Spleen (tissue), 11 donors: Measurements from ENCODE around the gene IL10. TPM values are rescaled to one million over a fixed set of nuclear protein-coding genes. Genes with fewer than 3 reads are reported as not detected.

ENCODE experiments used
- DNase-seq: peaks from one replicate; pipeline ENCODE4 v3.0.0-alpha.2; 2020
- H3K27ac ChIP-seq, 8 donors: fragments of 200-600 bp; sonication (generic) in 7 of 8; 1 replicate in 4 of 8; 2 replicates in 4 of 8; pipeline versions ENCODE4 v1.5.0 to v1.8.0; 2016 to 2021; ENCODE audit warnings: inconsistent platforms in 4 of 8, mild to moderate bottlenecking in 4 of 8, moderate library complexity in 1 of 8
- H3K27me3 ChIP-seq, 7 donors: fragments of 200-600 bp; sonication (generic) in 6 of 7; replicated peaks in 1 of 7; 1 replicate in 4 of 7; 2 replicates in 3 of 7; pipeline versions ENCODE4 v1.5.0 to v1.8.0; 2016 to 2021; ENCODE audit warnings: inconsistent platforms in 3 of 7, mild to moderate bottlenecking in 1 of 7
- H3K36me3 ChIP-seq, 6 donors: fragments of 200-600 bp; sonication (generic) in 5 of 6; 1 replicate in 4 of 6; 2 replicates in 2 of 6; pipeline versions ENCODE4 v1.5.0 to v1.8.0; 2016 to 2021; ENCODE audit warnings: inconsistent platforms in 2 of 6
- H3K4me1 ChIP-seq, 6 donors: fragments of 200-600 bp; sonication (generic) in 5 of 6; 1 replicate in 3 of 6; 2 replicates in 3 of 6; pipeline versions ENCODE4 v1.5.0 to v1.8.0; 2016 to 2021; ENCODE audit warnings: inconsistent platforms in 3 of 6
- H3K4me3 ChIP-seq, 8 donors: fragments of 200-600 bp; sonication (generic) in 7 of 8; 1 replicate in 4 of 8; 2 replicates in 4 of 8; pipeline versions ENCODE4 v1.5.0 to v1.8.0; 2016 to 2021; ENCODE audit warnings: inconsistent platforms in 4 of 8, mild to moderate bottlenecking in 4 of 8, moderate library complexity in 2 of 8
- H3K9me3 ChIP-seq, 8 donors: fragments of 200-600 bp; sonication (generic) in 7 of 8; 1 replicate in 4 of 8; 2 replicates in 4 of 8; pipeline versions ENCODE4 v1.5.0 to v1.8.0; 2016 to 2021; ENCODE audit warnings: inconsistent platforms in 4 of 8
- CTCF ChIP-seq, 11 experiments: fragments of 200-600 bp in 7 of 11; fragments of 450-650 bp in 4 of 11; sonication (generic) in 4 of 11; IDR thresholded peaks in 8 of 11; conservative IDR thresholded peaks in 3 of 11; 1 replicate in 7 of 11; 2 replicates in 4 of 11; pipeline versions ENCODE4 v1.4.0 to v1.8.0; 2016 to 2021; ENCODE audit warnings: antibody characterized with exemption in 11 of 11, inconsistent platforms in 4 of 11, mild to moderate bottlenecking in 1 of 11
- POLR2A ChIP-seq, 3 donors: fragments of 450-650 bp; IDR thresholded peaks; one replicate each; pipeline ENCODE4 v1.5.1; 2017; ENCODE audit warnings: antibody characterized with exemption in 3 of 3, mild to moderate bottlenecking in 1 of 3
- POLR2AphosphoS5 ChIP-seq, 3 donors: sonication (generic); formaldehyde crosslinking; IDR thresholded peaks; one replicate each; pipeline ENCODE4 v1.5.1; 2017; ENCODE audit warnings: antibody characterized with exemption in 3 of 3
- WGBS, 5 donors: extraction: QIAGEN DNeasy Blood & Tissue Kit in 3 of 5; methylation state at CpG; one replicate each; pipeline versions ENCODE4 v1.1.5 to v1.1.7; 2013 to 2018; 5-methylcytosine and 5-hydroxymethylcytosine counted together
- intact Hi-C: fragments of 100-400 bp; cut with DNase I; formaldehyde crosslinking; loops from one replicate; pipeline ENCODE4 v1.15.0; 2023; ENCODE audit warnings: low total_unique reads
- polyA plus RNA-seq, 3 donors: library from polyadenylated mRNA; stranded (reverse); fragments of 200-250 nt; gene quantifications; one replicate each; pipeline ENCODE4 v1.2.1, GENCODE V29; 2013
- total RNA-seq, 7 donors: library from RNA; depleted of rRNA in 3 of 7; stranded (reverse); fragments of >200 nt in 3 of 7; fragmentation: NEBNext Ultra II Directional in 4 of 7; extraction: Animal tissue kit (Norgen Biotek cat#: 25700) in 4 of 7; gene quantifications; one replicate each; pipeline versions ENCODE4 v1.1.0 to v1.2.1, GENCODE V29; 2016 to 2021
- donor health status: healthy with polysubstance abuse.
- donor health status: DM: no; HTN: no; CAD: no; lungs with moderate emphysema.
- donor health status: DM: no; HTN: no; CAD: no.
- donor health status: Bipolar disorder and iron deficiency.
- donor health status: healthy.
- donor health status: DM: no; HTN: no; CAD: no.
- donor health status: DM: yes; HTN: yes; CAD: no.

The IL10 gene
- total and polyA plus RNA-seq, 10 donors: 3.0 to 23.2 (median 5.2) TPM

- TF ChIP-seq POLR2AphosphoS5 (IDR thresholded peaks at IDR 0.05): no peak
- no peak for TF ChIP-seq POLR2A (IDR thresholded peaks at IDR 0.05)
- no peak for TF ChIP-seq CTCF (IDR thresholded peaks at IDR 0.05 in 8 of 11, conservative IDR thresholded peaks at IDR 0.05 in 3 of 11)
- WGBS, 5 donors: 82 to 93% (median 89%) methylated on average over 1 of the region's 1 CpG
- Histone ChIP-seq H3K27ac (no peak overlapping the region), H3K4me1 (peaks cover 0 to 45% (median 24%) of the 10 kb centered on the region in 6 donors), H3K9me3 (no peaks in the 10 kb centered on the region), H3K4me3 (no peak overlapping the region), H3K27me3 (no peaks in the 10 kb centered on the region), H3K36me3 (no peaks in the 10 kb centered on the region)
- no peak for DNase-seq
- intact Hi-C loops: no loop called here
Observed at GRCh38 chr1:206801467-206801866, 29.2 kb upstream of the IL10 start.

- Histone ChIP-seq H3K27me3 (no peaks in the 10 kb centered on the region), H3K9me3 (no peaks in the 10 kb centered on the region), H3K4me3 (no peak overlapping the region), H3K36me3 (no peaks in the 10 kb centered on the region), H3K4me1 (peaks cover 0 to 49% (median 24%) of the 10 kb centered on the region in 6 donors), H3K27ac (no peak overlapping the region)
- TF ChIP-seq POLR2A (IDR thresholded peaks at IDR 0.05) (no peak), CTCF (IDR thresholded peaks at IDR 0.05 in 8 of 11, conservative IDR thresholded peaks at IDR 0.05 in 3 of 11) (no peak), POLR2AphosphoS5 (IDR thresholded peaks at IDR 0.05) (no peak)
- intact Hi-C loops: no loop called here
- WGBS, 5 donors: 80 to 93% (median 86%) methylated on average over 3 of the region's 3 CpGs
- DNase-seq: no peak
Observed at GRCh38 chr1:206800891-206801290, 28.6 kb upstream of the IL10 start.

- DNase-seq: no peak
- intact Hi-C loops: no loop called here
- Histone ChIP-seq H3K9me3 (no peaks in the 10 kb centered on the region), H3K4me3 (no peak overlapping the region), H3K27me3 (no peaks in the 10 kb centered on the region), H3K36me3 (no peaks in the 10 kb centered on the region), H3K4me1 (peaks cover 0 to 49% (median 24%) of the 10 kb centered on the region in 6 donors), H3K27ac (no peak overlapping the region)
- TF ChIP-seq POLR2AphosphoS5 (IDR thresholded peaks at IDR 0.05): no peak
- TF ChIP-seq CTCF (IDR thresholded peaks at IDR 0.05 in 8 of 11, conservative IDR thresholded peaks at IDR 0.05 in 3 of 11): no peak
- TF ChIP-seq POLR2A (IDR thresholded peaks at IDR 0.05): no peak
- WGBS, 5 donors: 77 to 85% (median 84%) methylated on average over 3 of the region's 3 CpGs
Observed at GRCh38 chr1:206800411-206800810, 28.1 kb upstream of the IL10 start.

- no peaks in the 10 kb centered on the region for H3K27me3 ChIP-seq
- no peaks in the 10 kb centered on the region for H3K36me3 ChIP-seq
- intact Hi-C loops: no loop called here
- H3K27ac ChIP-seq: no peak overlapping the region
- no peak overlapping the region for H3K4me3 ChIP-seq
- WGBS, 5 donors: 90 to 100% (median 95%) methylated on average over 3 of the region's 3 CpGs
- no peaks in the 10 kb centered on the region for H3K9me3 ChIP-seq
- peaks cover 0 to 55% (median 29%) of the 10 kb centered on the region in 6 donors for H3K4me1 ChIP-seq
- no peak for DNase-seq
- TF ChIP-seq POLR2A (IDR thresholded peaks at IDR 0.05) (no peak), CTCF (IDR thresholded peaks at IDR 0.05 in 8 of 11, conservative IDR thresholded peaks at IDR 0.05 in 3 of 11) (no peak), POLR2AphosphoS5 (IDR thresholded peaks at IDR 0.05) (no peak)
Observed at GRCh38 chr1:206799311-206799710, 27.0 kb upstream of the IL10 start.
